Urinary bladder (tissue), 4 donors: ENCODE data around the gene SH3D19. TPM values are rescaled to one million over a fixed set of nuclear protein-coding genes. Genes with fewer than 3 reads are reported as not detected.

Source experiments
- DNase-seq: peaks from one replicate; pipeline ENCODE4 v3.0.0-alpha.2; 2015; ENCODE audit errors: extremely low spot score
- H3K27ac ChIP-seq: one replicate; pipeline ENCODE4 v1.5.1; 2013; ENCODE audit warnings: low read depth, mild to moderate bottlenecking, moderate library complexity
- H3K36me3 ChIP-seq: one replicate; pipeline ENCODE4 v1.6.1; 2013; ENCODE audit warnings: mild to moderate bottlenecking, moderate library complexity; ENCODE audit not compliant: insufficient read depth
- H3K4me1 ChIP-seq: one replicate; pipeline ENCODE4 v1.6.1; 2013; ENCODE audit warnings: mild to moderate bottlenecking, moderate library complexity; ENCODE audit not compliant: insufficient read depth
- H3K4me3 ChIP-seq: one replicate; pipeline ENCODE4 v1.5.1; 2013; ENCODE audit warnings: low read depth, low read length
- WGBS: extraction: QIAGEN DNeasy Blood & Tissue Kit; methylation state at CpG from one replicate; pipeline ENCODE4 v1.1.7; 2013; 5-methylcytosine and 5-hydroxymethylcytosine counted together
- polyA plus RNA-seq: library from polyadenylated mRNA; stranded (reverse); fragments of 200-250 nt; gene quantifications from one replicate; pipeline ENCODE4 v1.2.3, GENCODE V29; 2013
- total RNA-seq: library from RNA; depleted of rRNA; stranded (reverse); fragments of >200 nt; gene quantifications from one replicate; pipeline ENCODE4 v1.2.3, GENCODE V29; 2014
- donor health status: healthy with polysubstance abuse.
- donor health status: healthy.

The SH3D19 gene, protein sequence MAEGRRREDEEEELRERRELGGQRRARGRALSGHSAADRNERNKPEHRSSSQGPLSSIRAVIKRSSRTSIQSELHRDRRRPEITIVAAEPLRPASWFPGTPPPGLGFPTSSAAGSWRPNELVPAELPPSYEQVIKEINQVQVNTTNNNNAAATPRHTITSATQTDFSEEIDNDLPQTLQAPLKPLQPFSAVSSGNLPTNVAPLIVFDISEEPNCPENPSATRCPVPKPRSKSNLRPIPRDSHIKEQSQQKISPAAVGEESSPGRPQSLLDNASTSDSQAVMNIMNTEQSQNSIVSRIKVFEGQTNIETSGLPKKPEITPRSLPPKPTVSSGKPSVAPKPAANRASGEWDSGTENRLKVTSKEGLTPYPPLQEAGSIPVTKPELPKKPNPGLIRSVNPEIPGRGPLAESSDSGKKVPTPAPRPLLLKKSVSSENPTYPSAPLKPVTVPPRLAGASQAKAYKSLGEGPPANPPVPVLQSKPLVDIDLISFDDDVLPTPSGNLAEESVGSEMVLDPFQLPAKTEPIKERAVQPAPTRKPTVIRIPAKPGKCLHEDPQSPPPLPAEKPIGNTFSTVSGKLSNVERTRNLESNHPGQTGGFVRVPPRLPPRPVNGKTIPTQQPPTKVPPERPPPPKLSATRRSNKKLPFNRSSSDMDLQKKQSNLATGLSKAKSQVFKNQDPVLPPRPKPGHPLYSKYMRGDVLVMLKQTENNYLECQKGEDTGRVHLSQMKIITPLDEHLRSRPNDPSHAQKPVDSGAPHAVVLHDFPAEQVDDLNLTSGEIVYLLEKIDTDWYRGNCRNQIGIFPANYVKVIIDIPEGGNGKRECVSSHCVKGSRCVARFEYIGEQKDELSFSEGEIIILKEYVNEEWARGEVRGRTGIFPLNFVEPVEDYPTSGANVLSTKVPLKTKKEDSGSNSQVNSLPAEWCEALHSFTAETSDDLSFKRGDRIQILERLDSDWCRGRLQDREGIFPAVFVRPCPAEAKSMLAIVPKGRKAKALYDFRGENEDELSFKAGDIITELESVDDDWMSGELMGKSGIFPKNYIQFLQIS
- total RNA-seq (76.5 TPM), polyA plus RNA-seq (57.1 TPM)

DNA sequence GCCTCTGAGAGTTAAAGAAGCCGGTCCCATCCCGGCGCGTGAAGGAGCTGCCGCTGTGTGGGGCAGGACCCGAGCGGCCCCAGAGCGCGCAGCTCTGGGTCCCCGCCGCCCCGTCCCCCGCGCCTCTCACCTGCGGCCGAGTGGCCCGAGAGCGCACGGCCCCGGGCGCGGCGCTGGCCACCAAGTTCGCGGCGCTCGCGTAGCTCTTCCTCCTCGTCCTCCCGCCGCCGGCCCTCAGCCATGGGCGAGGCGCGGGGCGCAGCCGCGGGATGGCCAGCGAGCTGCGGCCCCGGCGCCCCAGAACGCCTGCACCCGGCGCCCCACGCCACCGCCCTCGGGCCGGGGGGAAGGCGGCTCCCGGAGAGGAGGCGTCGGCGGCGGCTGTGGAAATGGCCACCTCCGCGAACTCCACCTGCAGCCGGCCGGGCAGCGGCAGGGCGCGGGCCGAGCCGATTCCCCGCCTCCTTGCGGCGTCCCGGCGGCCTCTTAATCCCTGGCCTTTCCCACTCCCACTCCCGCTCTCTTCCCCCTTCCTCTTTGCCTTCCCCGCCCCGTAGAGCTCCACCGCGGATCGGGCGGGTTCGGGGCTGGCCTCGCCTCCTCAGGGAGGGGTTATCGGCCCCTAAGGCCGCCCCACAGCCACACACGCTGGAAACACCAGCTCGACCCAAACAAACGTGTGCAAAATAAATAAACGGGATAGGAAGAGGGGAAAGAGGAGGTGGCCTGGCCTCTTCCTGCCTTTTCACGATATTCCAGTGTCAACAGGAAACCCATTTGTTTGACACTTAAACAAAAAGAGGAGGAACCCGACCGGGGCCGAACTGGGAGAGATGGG is at the start of gene SH3D19:
Gene SH3D19, minus strand, starts transcription at position 495 of the 838 bp plus-strand sequence. Its CDS starts 253 bp downstream, at position 242.
- no peaks in the 10 kb centered on the region for H3K4me1 ChIP-seq
- no peak for DNase-seq
- WGBS = under 1% methylated on average over 88 of the region's 88 CpGs
- H3K27ac ChIP-seq = peak within 1 kb of the TSS; percentile 96
- H3K36me3 ChIP-seq = no peaks in the 10 kb centered on the region
- peak within 1 kb of the TSS; percentile 86 for H3K4me3 ChIP-seq

DNA sequence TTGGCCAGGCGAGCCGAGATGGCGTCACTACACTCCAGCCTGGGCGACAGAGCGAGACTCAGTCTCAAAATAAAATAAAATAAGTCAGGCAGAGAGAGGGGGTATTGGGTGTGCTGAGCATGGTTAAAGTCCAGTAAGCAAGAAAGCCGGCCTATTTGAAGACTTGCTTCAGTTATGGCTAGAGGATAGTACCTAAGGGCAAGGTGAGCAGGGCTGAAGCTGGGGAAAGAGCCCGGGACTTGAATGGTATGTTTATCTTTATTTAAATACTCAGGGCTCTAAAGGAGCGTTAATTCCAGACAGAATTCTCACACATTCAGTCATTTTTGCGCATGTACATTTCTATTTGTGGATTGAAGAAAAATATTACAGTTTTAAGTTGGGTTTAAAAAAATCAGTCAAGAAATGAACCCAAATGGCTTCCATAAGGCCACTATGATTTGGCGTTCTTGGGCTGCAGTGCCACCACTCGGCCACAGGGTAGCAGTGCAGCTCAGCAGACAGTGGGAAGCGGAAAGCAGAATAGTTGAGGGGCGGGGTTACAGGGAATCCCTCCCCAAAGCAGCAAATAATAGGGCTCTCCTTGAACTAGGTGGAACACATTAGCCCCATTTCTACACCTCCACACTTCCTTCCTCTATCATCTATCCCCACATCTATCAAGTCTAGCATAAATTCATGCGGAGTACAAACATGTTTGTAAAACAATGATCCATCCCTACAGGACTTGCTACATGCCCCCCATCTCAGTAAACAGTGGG is 37.2 kb upstream of the SH3D19 start:
- Histone ChIP-seq H3K4me3 (no peak overlapping the region), H3K4me1 (no peaks in the 10 kb centered on the region), H3K36me3 (no peaks in the 10 kb centered on the region), H3K27ac (no peak overlapping the region)
- WGBS = 42% methylated on average over 12 of the region's 14 CpGs
- DNase-seq = peak; percentile 37

DNA sequence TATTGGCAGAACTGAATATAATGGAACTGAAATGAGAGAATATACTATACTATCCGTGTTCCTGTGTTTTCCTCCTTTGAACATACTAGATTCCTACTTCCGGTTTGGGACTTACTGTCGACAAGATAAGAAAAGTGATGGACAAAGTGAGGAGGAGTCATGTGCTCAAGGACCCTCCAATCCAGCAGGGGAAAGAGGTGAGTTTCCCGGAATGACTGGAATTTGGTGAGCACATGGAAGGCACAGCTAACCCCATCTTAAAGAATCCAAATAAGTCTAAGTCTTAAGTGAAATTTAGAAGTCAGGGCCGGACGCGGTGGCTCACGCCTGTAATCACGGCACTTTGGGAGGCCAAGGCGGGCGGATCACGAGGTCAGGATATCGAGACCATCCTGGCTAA is 36.6 kb upstream of the SH3D19 start:
- Histone ChIP-seq H3K4me1 (no peaks in the 10 kb centered on the region), H3K27ac (no peak overlapping the region), H3K36me3 (no peaks in the 10 kb centered on the region), H3K4me3 (no peak overlapping the region)
- no peak for DNase-seq
- 90% methylated on average over 13 of the region's 13 CpGs for WGBS

DNA sequence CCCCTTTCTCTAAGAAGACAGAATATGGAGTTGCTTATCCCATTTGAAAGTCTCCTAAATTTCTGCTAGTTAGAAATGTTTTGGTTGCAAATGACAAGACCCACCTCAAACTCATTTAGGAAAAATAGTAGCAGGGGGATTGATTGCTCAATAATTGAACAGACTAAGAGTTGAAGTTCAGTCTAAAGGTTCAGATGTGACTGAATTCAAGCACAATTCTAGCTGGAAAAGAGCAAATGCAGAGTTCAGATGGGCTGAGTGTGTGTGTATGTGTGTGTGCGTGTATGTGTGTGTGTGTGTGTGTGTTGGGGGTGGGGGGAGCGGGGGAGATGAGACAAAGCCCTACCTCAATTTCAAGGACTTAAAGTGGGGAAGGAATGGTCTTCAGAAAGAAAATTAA is 35.7 kb upstream of the SH3D19 start:
- Histone ChIP-seq H3K27ac (no peak overlapping the region), H3K4me3 (no peak overlapping the region), H3K4me1 (no peaks in the 10 kb centered on the region), H3K36me3 (no peaks in the 10 kb centered on the region)
- DNase-seq = no peak
- 96% methylated on average over 2 of the region's 2 CpGs for WGBS

DNA sequence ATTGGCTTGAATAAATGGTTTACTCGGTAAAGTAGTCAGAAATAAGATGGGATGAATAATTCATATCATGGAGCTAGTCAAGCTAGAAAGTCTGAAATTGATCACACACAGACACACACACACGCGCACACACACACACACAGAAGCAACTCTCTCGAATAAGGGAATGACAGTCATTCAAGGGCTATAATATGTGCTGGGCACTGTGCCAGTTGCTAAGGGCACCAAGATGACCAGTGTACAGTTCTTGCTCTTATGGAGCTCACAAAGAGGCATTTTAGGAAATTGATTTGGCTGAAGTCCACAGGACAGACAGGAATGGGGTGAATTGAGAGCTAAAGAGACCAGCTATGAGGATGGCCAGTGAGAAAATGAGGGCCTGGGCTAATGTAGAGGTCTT is 34.2 kb upstream of the SH3D19 start:
- Histone ChIP-seq H3K36me3 (no peaks in the 10 kb centered on the region), H3K27ac (no peak overlapping the region), H3K4me3 (no peak overlapping the region), H3K4me1 (no peaks in the 10 kb centered on the region)
- no peak for DNase-seq
- WGBS = 79% methylated on average over 4 of the region's 4 CpGs

DNA sequence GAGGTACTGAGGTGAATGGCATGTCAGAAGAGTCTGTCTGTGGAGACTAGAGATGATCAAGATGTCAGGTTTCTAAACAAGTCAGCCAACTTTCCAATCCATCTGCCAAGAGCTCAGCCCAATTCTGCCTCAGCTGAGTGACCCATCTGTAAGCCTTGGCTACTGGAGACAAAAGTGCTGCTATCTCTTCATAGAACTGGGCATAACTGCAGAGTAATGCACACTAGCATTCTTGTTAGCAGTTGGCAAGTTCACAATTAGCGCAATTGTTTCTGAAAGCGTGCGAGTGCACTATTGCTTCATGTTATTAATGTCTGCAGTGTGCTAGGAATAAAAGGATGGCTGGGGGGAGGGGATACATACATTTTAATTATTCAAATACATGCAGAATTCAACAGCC is 32.9 kb upstream of the SH3D19 start:
- Histone ChIP-seq H3K4me3 (no peak overlapping the region), H3K4me1 (no peaks in the 10 kb centered on the region), H3K36me3 (no peaks in the 10 kb centered on the region), H3K27ac (no peak overlapping the region)
- 94% methylated on average over 3 of the region's 3 CpGs for WGBS
- no peak for DNase-seq

DNA sequence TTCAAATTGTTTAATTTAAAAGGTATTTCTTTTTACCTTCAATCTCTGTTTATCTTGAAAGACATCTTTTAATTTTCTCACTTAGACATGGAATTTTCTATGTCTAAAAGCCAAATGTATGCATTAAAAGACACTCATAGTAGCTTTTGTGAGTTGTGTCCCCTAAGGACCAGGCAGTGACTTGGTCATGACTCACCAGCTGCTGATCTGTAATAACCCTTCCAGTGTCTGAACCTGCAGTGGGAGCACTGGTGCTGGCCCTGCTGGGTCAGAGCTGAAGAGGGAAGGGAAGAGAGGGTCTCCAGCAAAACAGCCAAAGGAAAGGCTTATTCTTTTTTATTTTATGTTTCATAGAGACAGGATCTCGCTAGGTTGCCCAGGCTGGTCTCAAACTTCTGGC is 31.1 kb upstream of the SH3D19 start:
- H3K36me3 ChIP-seq = no peaks in the 10 kb centered on the region
- 91% methylated on average over 1 of the region's 1 CpG for WGBS
- H3K27ac ChIP-seq = no peak overlapping the region
- no peaks in the 10 kb centered on the region for H3K4me1 ChIP-seq
- DNase-seq = no peak
- H3K4me3 ChIP-seq = no peak overlapping the region

DNA sequence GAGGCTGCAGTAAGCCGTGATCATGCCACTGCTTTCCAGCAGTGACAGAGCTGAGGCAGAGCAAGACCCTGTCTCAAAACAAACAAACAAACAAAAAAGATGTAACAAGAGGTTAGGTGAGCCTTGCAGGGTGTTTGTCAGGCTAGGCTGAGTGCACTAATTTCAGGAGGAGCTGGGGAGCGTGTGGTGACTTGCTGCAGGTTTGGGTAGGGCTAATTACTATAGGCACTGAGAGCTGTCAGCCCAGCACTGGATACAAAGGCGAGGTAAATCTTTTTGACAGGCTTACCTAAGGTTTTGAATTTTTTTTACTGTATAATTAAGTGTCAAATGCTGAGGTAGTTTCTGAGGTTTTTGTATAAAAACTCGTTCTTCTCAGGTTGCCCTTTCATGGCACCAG is 29.8 kb upstream of the SH3D19 start:
- Histone ChIP-seq H3K4me1 (no peaks in the 10 kb centered on the region), H3K27ac (no peak overlapping the region), H3K4me3 (no peak overlapping the region), H3K36me3 (no peaks in the 10 kb centered on the region)
- no peak for DNase-seq
- WGBS = 71% methylated on average over 4 of the region's 4 CpGs

DNA sequence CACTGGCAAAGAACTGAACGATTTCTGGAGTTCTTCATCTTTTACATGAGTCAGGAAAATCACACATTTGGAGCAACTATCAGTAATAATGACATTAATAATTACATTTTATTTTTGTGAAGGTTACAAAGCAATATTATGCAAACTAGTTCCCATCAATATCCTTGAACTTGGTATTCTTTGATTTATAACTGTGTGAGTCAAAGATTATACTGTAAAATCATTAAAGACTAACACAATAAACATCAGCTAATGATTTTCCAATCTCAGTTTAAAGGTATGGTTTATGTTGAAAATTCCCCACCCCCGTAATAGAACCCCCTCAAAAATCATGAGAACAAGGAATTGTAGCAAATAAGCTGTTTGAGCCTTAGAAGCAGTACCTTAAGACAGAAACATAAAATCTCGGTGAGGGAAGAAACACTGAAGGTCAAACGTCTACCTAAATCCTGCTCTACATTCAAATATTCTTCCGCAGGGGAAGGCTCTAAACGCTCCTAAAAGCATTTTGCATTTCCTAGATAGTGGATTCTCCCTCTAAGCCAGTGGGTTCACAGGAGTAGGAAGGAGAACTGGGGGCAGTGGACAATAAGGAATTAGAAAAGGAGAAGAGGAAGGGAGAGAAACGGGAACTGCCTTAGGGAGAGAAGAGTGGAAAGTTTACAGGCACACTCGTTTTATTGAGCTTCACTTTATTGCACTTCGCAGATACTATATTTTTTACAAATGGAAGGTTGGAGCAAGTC is 22.3 kb upstream of the SH3D19 start:
- 53% methylated on average over 9 of the region's 9 CpGs for WGBS
- Histone ChIP-seq H3K27ac (no peak overlapping the region), H3K4me1 (no peaks in the 10 kb centered on the region), H3K36me3 (no peaks in the 10 kb centered on the region), H3K4me3 (no peak overlapping the region)
- DNase-seq = no peak

DNA sequence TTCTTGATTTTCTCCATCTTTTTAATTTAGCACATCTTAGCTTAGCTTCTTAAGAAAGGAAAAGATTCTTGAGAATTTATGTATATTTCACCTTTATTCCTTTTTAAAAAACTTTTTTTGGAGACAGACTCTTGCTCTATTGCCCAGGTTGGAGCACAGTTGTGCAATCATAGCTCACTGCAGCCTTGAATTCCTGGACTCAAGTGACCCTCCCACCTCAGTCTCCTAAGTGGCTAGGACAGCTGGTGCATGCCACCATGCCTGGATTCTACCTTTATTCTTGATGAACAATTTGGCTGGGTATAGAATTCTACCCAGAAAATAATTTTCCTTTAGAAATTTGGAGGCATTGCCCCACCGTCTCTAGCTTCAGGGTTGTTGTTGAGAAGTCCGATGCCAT is 19.5 kb upstream of the SH3D19 start:
- Histone ChIP-seq H3K27ac (no peak overlapping the region), H3K36me3 (no peaks in the 10 kb centered on the region), H3K4me3 (no peak overlapping the region), H3K4me1 (no peaks in the 10 kb centered on the region)
- no peak for DNase-seq
- WGBS = 96% methylated on average over 2 of the region's 2 CpGs

DNA sequence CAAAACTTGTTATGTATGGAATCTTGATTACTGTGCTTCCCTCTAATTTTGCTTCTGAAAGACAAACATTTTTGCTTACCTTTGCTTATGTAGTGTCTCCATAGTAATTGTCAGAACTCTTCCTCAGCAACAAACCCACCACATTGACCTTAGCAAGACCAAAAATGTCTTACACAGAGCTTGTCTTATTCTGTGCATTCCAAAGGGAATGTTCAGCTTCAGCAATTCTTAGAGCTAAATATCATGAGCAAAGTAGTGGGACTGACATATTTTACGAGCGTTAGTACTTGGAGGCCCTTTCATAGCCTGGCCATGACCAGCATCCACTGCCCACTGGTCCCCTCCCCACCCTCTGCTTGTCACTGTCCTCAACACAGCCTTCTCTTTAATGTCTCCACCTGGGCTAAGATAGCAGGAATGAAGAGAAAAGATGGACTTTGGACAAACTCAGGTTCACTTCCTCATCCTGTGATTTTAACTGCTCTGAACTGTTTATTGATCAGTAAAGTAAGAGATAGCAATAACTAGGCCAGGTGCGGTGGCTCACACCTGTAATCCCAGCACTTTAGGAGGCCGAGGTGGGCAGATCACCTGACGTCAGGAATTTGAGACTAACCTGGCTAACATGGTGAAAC is 15.5 kb upstream of the SH3D19 start:
- Histone ChIP-seq H3K36me3 (no peaks in the 10 kb centered on the region), H3K27ac (no peak overlapping the region), H3K4me1 (no peaks in the 10 kb centered on the region), H3K4me3 (no peak overlapping the region)
- 77% methylated on average over 5 of the region's 5 CpGs for WGBS
- no peak for DNase-seq

DNA sequence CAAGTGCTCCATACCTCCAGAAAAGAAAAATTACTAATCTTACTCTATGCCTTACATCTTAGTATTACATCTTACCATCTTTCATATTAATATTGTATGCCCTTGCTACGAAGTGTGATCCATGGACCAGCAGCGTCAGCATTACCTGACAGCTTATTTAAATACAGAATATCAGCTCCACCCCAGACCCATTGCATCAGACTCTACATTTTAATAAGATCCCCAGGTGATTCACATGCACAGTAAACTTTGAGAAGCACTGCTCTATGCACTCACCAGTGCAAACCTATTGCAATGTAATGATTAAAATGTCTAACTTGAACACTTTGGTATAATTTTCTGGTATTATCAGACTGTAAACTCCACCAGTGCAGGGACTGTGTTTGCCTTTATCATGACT is 14.1 kb upstream of the SH3D19 start:
- 87% methylated on average over 2 of the region's 2 CpGs for WGBS
- no peak for DNase-seq
- no peaks in the 10 kb centered on the region for H3K36me3 ChIP-seq
- H3K4me3 ChIP-seq = no peak overlapping the region
- no peaks in the 10 kb centered on the region for H3K4me1 ChIP-seq
- no peak overlapping the region for H3K27ac ChIP-seq
